Measurements from ENCODE around the gene NBPF6. TPM values are rescaled to one million over a fixed set of nuclear protein-coding genes. Genes with fewer than 3 reads are reported as not detected.
"Not testable (repeated sequence)": the region's sequence is repeated elsewhere in the genome, so short reads cannot be mapped to it uniquely, and the experiment has no call there.

NBPF6 gene, protein sequence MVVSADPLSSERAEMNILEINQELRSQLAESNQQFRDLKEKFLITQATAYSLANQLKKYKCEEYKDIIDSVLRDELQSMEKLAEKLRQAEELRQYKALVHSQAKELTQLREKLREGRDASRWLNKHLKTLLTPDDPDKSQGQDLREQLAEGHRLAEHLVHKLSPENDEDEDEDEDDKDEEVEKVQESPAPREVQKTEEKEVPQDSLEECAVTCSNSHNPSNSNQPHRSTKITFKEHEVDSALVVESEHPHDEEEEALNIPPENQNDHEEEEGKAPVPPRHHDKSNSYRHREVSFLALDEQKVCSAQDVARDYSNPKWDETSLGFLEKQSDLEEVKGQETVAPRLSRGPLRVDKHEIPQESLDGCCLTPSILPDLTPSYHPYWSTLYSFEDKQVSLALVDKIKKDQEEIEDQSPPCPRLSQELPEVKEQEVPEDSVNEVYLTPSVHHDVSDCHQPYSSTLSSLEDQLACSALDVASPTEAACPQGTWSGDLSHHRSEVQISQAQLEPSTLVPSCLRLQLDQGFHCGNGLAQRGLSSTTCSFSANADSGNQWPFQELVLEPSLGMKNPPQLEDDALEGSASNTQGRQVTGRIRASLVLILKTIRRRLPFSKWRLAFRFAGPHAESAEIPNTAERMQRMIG
- not detected in 3 replicates for total RNA-seq
- long read RNA-seq = 0 reads

GRCh38 chr1:108450043-108450442 lies at the start of gene NBPF6:
NBPF6 (plus strand) TSS chr1:108450343; CDS start chr1:108450602, 259 bp downstream.
- H3K4me3 Mint-ChIP-seq (ENCODE audit: unreplicated experiment); H3K9me3 Mint-ChIP-seq (ENCODE audit: low read depth); H3K27ac Mint-ChIP-seq (ENCODE audit: unreplicated experiment); H3K4me1 Mint-ChIP-seq (ENCODE audit: low read depth); H3K27me3 Mint-ChIP-seq (ENCODE audit: low read depth); DNase-seq (ENCODE audit: low spot score); H3K36me3 Mint-ChIP-seq (ENCODE audit: low read depth): not testable (repeated sequence)

DNA sequence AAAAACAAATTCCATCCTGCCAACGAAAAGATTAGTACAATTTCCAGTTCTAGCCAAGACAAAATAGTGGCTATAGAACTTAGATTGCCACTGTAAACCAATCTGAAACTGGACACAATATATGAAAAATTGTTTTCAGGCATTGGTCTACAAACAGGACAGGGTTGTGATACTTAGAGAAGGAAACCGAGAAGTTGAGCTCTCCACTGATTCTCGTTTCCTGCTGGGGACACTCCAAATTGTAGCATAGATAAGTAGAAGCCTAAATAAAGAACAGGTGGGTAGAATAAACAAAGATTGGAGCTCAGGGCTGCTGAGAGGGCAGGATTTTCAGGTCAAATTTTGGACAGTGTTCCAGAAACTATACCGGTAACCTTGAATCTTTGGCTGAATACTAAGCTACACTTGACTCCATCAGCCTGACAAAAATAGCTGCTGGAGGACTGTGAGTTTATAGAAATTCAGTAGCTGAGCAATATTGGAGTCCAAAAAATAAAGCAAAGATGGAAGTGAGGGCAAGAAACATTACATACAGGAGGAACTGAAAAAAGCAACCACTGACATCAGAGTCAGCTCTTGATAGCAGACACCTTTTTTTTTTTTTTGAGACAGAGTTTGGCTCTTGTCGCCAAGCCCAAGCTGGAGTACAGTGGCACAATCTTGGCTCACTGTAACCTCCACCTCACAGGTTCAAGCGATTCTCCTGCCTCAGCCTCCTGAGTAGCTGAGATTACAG lies 38.9 kb upstream of the NBPF6 start:
- not testable (repeated sequence) for H3K9me3 Mint-ChIP-seq (ENCODE audit: low read depth); DNase-seq (ENCODE audit: low spot score); H3K27ac Mint-ChIP-seq (ENCODE audit: unreplicated experiment); H3K4me1 Mint-ChIP-seq (ENCODE audit: low read depth); H3K4me3 Mint-ChIP-seq (ENCODE audit: unreplicated experiment); H3K36me3 Mint-ChIP-seq (ENCODE audit: low read depth); H3K27me3 Mint-ChIP-seq (ENCODE audit: low read depth)

DNA sequence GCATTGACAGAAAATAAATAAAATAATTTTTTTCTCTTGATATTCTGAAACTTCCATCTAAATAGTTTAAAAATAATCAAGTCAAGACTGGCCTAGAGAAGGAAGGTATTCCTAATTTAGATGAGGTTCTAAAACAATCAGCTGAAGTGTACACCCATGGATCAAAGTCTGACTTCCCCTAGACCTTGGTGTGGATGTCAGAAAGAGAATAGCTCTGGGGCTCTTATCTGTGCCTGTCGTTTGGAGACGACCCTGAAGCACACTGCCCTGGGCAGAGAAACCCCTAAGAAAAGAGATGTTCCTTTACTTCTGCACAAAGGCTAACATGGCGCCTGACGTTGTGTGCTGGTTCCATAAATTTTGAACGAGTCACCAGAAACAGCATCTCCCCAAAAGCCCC lies 30.0 kb upstream of the NBPF6 start:
- H3K4me1 Mint-ChIP-seq (ENCODE audit: low read depth); H3K4me3 Mint-ChIP-seq (ENCODE audit: unreplicated experiment); H3K27me3 Mint-ChIP-seq (ENCODE audit: low read depth); DNase-seq (ENCODE audit: low spot score); H3K36me3 Mint-ChIP-seq (ENCODE audit: low read depth); H3K9me3 Mint-ChIP-seq (ENCODE audit: low read depth); H3K27ac Mint-ChIP-seq (ENCODE audit: unreplicated experiment): not testable (repeated sequence)

GRCh38 chr1:108421061-108421916 lies 28.9 kb upstream of the NBPF6 start:
- not testable (repeated sequence) for H3K9me3 Mint-ChIP-seq (ENCODE audit: low read depth); H3K27ac Mint-ChIP-seq (ENCODE audit: unreplicated experiment); DNase-seq (ENCODE audit: low spot score); H3K4me1 Mint-ChIP-seq (ENCODE audit: low read depth); H3K27me3 Mint-ChIP-seq (ENCODE audit: low read depth); H3K36me3 Mint-ChIP-seq (ENCODE audit: low read depth); H3K4me3 Mint-ChIP-seq (ENCODE audit: unreplicated experiment)

GRCh38 chr1:108426877-108427276 lies 23.3 kb upstream of the NBPF6 start:
- H3K27ac Mint-ChIP-seq (ENCODE audit: unreplicated experiment); H3K36me3 Mint-ChIP-seq (ENCODE audit: low read depth); H3K4me3 Mint-ChIP-seq (ENCODE audit: unreplicated experiment); H3K9me3 Mint-ChIP-seq (ENCODE audit: low read depth); H3K4me1 Mint-ChIP-seq (ENCODE audit: low read depth); DNase-seq (ENCODE audit: low spot score); H3K27me3 Mint-ChIP-seq (ENCODE audit: low read depth): not testable (repeated sequence)

DNA sequence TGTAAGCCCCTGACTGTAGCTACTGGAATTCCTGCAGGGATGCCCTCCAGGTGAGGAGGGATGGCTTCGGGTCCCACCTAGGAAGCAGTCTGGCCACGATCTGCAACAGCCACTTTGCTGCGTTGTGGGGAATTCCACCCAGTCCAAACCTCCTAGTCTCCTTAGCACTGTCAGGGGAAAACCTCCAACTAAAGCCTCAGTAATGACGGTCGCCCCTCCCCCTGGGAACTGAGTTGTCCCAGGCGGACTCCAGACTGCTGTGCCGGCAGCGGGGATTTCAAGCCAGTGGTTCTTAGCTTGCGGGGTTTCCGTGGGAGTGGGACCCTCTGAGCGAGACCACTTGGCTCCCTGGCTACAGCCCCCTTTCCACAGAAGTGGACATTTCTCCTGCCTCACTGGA lies 18.1 kb upstream of the NBPF6 start:
- H3K9me3 Mint-ChIP-seq (ENCODE audit: low read depth); H3K4me1 Mint-ChIP-seq (ENCODE audit: low read depth); DNase-seq (ENCODE audit: low spot score); H3K27me3 Mint-ChIP-seq (ENCODE audit: low read depth); H3K4me3 Mint-ChIP-seq (ENCODE audit: unreplicated experiment); H3K36me3 Mint-ChIP-seq (ENCODE audit: low read depth); H3K27ac Mint-ChIP-seq (ENCODE audit: unreplicated experiment): not testable (repeated sequence)

DNA sequence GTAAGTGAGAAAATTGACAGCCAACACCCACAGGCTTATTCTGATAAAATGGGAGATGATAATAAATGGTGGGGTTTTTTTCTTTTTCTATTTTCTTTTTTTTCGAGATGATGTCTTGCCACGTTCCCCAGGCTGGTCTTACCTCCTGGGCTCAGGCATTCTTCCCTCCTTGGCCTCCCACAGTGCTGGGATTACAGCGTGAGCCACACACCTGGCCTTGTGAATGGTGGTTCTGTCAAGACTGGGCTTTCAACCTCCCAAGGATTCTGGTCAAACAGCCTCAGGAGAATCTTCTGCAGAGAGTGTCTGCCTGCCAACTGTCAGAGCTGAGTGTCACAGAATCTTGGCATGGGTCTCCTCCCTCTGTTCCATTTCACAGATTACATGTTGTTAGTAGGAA lies 16.7 kb upstream of the NBPF6 start:
- not testable (repeated sequence) for H3K9me3 Mint-ChIP-seq (ENCODE audit: low read depth); H3K27me3 Mint-ChIP-seq (ENCODE audit: low read depth); H3K4me3 Mint-ChIP-seq (ENCODE audit: unreplicated experiment); H3K4me1 Mint-ChIP-seq (ENCODE audit: low read depth); DNase-seq (ENCODE audit: low spot score); H3K27ac Mint-ChIP-seq (ENCODE audit: unreplicated experiment); H3K36me3 Mint-ChIP-seq (ENCODE audit: low read depth)

GRCh38 chr1:108438536-108438935 lies 11.6 kb upstream of the NBPF6 start:
- H3K27me3 Mint-ChIP-seq (ENCODE audit: low read depth); DNase-seq (ENCODE audit: low spot score); H3K4me1 Mint-ChIP-seq (ENCODE audit: low read depth); H3K27ac Mint-ChIP-seq (ENCODE audit: unreplicated experiment); H3K36me3 Mint-ChIP-seq (ENCODE audit: low read depth); H3K9me3 Mint-ChIP-seq (ENCODE audit: low read depth); H3K4me3 Mint-ChIP-seq (ENCODE audit: unreplicated experiment): not testable (repeated sequence)

DNA sequence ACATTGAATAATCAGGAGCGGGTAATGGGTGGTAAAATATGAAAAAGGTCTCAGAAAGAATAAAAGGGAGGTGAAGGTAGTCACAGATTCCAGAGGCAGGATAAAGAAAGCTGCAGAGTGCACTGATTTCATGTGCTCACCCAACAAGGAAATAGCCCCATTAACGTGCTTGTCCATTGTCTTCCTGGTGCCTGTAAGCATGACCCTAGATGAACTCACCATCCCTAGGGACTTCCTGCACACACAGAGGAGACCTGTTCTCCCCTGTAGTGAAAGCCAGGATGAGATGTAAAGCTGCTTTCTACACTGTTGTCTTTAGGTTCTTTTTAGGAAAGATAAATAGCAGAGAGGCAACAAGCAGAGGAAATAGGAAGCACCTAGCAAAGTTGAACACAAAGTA lies 4.4 kb downstream of the NBPF6 start:
- H3K27ac Mint-ChIP-seq (ENCODE audit: unreplicated experiment); H3K27me3 Mint-ChIP-seq (ENCODE audit: low read depth): not testable (repeated sequence)

DNA sequence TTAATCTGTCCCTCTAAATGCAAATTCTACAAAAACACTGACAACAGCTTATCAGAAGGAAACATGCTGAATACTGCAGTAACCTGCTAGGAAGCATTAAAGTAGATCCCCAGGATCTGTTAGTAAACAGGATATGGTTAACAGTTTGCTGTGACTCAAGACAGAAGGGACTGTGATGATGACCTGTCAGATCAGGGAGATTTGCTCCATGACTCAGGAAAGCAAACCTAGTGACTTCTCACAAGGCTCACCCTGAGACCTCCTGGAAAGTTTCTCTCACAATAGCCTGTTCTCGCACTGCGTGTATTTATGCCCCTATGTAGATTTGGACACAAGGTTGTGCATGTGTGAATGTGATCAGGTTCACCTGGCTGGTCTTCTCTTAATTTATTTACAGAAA lies 8.5 kb downstream of the NBPF6 start:
- not testable (repeated sequence) for H3K27me3 Mint-ChIP-seq (ENCODE audit: low read depth); DNase-seq (ENCODE audit: low spot score); H3K4me1 Mint-ChIP-seq (ENCODE audit: low read depth); H3K9me3 Mint-ChIP-seq (ENCODE audit: low read depth); H3K4me3 Mint-ChIP-seq (ENCODE audit: unreplicated experiment); H3K27ac Mint-ChIP-seq (ENCODE audit: unreplicated experiment); H3K36me3 Mint-ChIP-seq (ENCODE audit: low read depth)

More for the DNA sequence above, 4.4 kb downstream of the NBPF6 start:
- not testable (repeated sequence) for H3K9me3 Mint-ChIP-seq (ENCODE audit: low read depth); H3K36me3 Mint-ChIP-seq (ENCODE audit: low read depth); H3K4me3 Mint-ChIP-seq (ENCODE audit: unreplicated experiment); DNase-seq (ENCODE audit: low spot score); H3K4me1 Mint-ChIP-seq (ENCODE audit: low read depth)

DNA sequence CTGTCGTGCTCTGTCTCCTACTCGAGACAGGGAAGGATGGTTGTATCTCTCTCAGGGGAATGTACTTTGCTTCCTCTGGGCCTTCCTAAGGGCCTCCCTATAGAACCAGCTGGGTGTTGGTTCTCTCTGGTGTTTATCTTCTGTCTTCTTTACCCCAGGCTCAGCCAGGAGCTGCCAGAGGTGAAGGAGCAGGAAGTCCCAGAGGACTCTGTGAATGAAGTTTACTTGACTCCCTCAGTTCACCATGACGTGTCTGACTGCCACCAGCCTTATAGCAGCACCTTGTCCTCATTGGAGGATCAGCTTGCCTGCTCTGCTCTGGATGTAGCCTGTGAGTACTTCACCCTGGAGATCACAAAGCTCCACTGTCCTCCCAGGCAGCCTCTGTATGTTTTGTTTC lies 11.6 kb downstream of the NBPF6 start:
- not testable (repeated sequence) for H3K36me3 Mint-ChIP-seq (ENCODE audit: low read depth); H3K27ac Mint-ChIP-seq (ENCODE audit: unreplicated experiment); H3K27me3 Mint-ChIP-seq (ENCODE audit: low read depth); H3K4me3 Mint-ChIP-seq (ENCODE audit: unreplicated experiment); H3K9me3 Mint-ChIP-seq (ENCODE audit: low read depth); DNase-seq (ENCODE audit: low spot score); H3K4me1 Mint-ChIP-seq (ENCODE audit: low read depth)

DNA sequence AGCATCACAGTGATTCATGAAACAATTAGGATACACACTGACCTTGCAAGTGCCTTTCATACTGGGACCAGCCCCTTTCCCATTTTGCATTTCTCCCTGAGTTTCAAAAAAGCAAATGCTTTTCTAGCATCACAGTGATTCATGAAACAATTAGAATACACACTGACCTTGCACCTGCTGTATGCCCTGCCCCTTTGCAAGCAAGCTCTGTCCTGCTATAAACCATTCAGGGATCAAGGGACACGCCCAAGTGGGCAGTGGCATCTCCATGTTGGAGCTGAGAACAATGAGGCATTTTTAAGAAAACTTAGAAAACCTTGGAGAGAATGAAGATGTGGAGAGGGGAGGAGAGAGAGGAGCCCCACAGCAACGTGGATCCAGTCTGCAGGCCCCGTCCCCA lies 13.8 kb downstream of the NBPF6 start:
- not testable (repeated sequence) for H3K36me3 Mint-ChIP-seq (ENCODE audit: low read depth); H3K4me3 Mint-ChIP-seq (ENCODE audit: unreplicated experiment); H3K4me1 Mint-ChIP-seq (ENCODE audit: low read depth); H3K27me3 Mint-ChIP-seq (ENCODE audit: low read depth); H3K27ac Mint-ChIP-seq (ENCODE audit: unreplicated experiment); DNase-seq (ENCODE audit: low spot score); H3K9me3 Mint-ChIP-seq (ENCODE audit: low read depth)
